Measurements from ENCODE around the gene RNF151.
"Not testable (repeated sequence)": the region's sequence is repeated elsewhere in the genome, so short reads cannot be mapped to it uniquely, and the experiment has no call there.

DNA sequence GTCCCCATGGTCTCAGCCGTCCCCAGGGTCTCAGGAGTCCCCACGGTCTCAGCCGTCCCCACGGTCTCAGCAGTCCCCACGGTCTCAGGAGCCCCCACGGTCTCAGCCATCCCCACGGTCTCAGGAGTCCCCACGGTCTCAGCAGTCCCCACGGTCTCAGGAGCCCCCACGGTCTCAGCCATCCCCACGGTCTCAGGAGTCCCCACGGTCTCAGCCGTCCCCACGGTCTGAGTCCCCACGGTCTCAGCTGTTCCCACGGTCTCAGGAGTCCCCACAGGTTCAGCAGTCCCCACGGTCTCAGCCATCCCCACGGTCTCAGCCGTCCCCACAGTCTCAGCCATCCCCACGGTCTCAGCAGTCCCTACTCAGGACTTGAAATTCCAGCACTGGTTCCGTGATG is 46.5 kb upstream of the RNF151 start:
- TF ChIP-seq, protein P1, sequence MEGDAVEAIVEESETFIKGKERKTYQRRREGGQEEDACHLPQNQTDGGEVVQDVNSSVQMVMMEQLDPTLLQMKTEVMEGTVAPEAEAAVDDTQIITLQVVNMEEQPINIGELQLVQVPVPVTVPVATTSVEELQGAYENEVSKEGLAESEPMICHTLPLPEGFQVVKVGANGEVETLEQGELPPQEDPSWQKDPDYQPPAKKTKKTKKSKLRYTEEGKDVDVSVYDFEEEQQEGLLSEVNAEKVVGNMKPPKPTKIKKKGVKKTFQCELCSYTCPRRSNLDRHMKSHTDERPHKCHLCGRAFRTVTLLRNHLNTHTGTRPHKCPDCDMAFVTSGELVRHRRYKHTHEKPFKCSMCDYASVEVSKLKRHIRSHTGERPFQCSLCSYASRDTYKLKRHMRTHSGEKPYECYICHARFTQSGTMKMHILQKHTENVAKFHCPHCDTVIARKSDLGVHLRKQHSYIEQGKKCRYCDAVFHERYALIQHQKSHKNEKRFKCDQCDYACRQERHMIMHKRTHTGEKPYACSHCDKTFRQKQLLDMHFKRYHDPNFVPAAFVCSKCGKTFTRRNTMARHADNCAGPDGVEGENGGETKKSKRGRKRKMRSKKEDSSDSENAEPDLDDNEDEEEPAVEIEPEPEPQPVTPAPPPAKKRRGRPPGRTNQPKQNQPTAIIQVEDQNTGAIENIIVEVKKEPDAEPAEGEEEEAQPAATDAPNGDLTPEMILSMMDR (IDR thresholded peaks at IDR 0.05; ENCODE audit: low read length) = not testable (repeated sequence)
- not testable (repeated sequence) for TF ChIP-seq EZH2 (optimal IDR thresholded peaks at IDR 0.05; ENCODE audit: low read depth, low read length); EZH2phosphoT487 (IDR thresholded peaks at IDR 0.05; ENCODE audit: low read length)

All from MM.1S (cell line).